ENCODE results near the gene SRGAP2B.
"Not testable (repeated sequence)": the region's sequence is repeated elsewhere in the genome, so short reads cannot be mapped to it uniquely, and the experiment has no call there.

The SRGAP2B gene

DNA sequence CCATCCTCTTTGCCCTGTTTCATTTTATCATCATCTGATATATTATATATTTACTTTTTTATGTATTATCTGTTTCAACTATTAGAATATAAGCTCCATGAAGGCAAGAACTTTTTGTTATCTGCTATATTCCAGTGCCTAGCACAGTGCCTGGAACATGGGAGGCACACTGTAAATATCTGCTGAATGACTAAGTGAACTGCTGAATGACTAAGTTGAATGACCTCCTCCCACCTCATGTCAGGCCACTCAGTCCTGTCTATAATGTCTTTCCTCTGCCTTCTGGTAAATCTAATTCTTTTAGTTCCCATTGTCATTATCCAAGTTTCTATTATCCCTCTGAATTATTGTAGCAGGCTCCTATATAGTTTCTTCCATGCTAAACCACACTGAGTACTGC lies 156.5 kb downstream of the SRGAP2B start:
- DNase-seq: not testable (repeated sequence)

DNA sequence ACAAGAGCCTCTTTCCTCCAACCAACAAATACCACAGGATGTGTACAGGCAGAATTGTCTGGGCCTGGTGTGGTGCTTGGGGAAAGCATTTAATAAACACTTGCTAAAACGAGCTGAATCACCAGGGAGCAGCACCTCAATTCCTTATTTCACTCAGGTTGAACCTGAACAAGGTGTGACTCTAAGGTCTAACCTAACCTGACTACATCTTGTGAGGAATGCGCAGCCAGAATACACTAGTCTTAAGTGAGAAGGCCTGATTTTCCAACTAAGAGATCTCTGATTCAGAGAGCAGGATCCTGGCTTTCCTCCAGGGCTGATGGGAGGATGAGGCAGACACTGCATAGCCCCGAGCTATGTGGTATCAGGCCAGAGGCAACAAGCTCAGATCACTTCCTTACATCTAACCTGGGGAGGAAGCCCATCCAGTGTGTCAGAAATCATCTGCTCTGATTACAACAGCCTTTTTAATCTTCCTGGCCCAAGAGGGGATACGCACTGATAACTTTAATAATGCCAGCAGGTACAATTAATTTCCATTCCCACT lies 158.9 kb downstream of the SRGAP2B start:
- DNase-seq: not testable (repeated sequence)

DNA sequence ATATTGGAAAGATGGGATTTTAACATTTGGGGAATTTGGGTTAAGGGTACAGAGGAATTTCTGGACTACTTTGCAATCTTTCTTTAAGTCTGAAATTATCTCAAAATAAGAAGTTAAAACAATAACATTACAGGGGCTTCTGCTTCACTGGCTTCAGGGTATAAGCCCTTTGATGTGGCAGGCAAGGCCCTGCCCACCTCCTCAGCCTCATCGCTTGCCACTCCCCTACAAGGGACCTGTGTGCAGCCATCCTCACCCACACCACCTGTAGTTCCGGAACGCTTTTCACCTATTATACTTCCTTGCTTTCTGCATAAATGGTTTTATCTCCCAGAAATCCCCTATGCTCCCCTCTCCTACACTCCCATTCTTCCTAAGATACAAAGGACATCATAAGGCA lies 159.8 kb downstream of the SRGAP2B start:
- DNase-seq: not testable (repeated sequence)

DNA sequence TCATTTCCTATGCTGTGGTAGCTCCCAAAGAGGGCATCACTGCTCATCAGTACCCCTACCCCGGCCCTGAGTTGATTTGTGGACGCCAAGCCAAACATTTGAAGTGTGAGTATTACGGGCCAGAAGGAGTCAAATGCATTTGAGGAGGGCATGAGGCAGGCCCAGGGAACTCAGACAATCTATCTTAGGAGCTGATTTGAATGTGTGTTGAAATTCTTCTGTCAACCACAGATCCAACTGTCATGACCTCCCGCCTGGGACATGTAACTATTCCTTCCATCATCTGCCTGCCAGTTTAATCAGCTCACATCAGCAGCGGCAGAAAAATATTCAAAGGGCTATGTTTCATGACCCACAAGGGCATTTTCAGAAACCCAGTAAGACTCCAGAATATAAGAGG lies 162.1 kb downstream of the SRGAP2B start:
- DNase-seq: not testable (repeated sequence)

DNA sequence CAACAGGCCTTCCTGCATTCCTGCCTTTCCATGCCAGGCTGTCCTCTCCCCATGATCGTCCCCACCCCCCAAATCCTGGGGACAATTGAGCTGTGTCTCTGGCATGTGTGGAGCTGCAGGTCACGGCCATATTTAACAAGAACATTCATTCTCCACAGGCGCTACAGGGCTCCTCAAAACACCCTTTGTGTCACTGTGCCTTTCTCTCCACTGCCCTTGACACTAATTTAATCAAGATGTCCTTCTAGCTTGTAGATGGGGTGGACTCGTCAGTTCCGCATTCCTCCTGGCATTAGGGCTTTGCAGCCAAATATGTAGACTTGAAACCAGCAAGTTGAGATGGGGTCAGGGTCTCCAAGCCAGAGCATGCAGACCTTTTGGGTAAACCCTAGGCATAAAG lies 163.0 kb downstream of the SRGAP2B start:
- DNase-seq: not testable (repeated sequence)

DNA sequence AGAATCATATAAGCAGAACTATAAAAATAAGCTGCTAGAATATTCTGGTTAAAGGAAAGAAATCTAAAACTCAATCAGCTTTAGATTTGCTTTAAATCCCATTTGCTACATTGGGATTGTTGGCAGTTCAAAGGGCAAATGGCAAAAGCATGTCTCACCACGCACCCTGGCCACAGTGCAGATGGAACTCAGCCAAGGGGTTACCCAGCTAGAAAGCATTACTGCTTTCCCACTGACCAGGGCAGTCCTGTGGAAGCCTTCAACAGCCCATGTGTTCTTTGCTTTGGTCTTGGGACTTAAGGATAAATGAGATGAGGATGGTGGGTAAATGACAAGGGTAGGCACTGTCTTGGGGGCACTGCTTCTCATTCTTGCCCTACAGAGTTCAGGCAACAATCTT lies 163.6 kb downstream of the SRGAP2B start:
- not testable (repeated sequence) for DNase-seq

DNA sequence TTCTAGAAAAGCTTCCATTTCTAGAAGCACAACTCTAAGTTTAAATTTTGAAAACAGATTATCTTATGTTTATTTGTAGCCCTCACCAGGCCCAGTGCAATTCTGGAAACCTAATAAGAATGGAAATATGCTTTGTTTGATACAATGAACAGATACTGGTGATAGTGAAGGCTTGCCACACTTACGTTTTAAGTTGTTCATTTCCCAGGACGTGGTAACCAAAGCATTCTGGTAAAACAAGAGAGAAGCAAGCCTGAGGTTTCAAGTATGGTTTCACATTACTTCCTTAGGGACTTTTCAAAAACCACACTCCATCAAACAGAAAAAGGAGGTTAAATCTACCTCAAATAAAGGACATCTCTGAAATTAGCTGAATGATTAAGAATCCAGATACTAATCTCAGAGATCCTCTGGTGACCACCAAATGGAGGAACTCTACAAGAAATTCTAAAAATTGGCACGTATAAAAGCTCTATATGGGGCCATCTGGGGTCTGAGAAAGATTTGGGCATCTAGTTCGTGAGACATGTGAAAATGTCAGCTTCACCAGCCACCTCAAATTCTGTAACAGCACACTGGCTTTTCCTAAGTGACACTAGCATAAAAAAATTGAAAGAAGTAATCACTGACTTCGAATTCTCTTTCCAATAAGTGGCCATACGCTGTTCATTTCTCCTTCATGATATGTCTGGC lies 164.9 kb downstream of the SRGAP2B start:
- not testable (repeated sequence) for DNase-seq

DNA sequence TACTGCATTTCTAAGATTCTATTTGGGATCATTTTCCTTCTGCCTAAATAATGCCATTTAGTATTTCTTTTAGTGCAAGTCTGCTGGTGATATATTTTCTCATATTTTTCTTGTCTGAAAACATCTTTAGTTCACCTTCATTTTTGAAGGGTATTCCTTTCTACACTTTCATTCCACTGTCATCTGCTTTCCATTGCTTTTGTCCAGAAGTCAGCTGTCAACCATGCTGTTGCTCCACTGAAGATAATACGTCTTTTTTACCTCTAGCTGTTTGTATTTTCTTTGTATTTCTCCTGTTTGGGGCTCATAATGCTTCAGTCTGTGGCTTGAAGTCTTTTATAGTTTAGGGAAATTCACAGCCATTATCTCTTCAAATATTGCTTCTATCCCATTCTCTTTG lies 167.8 kb downstream of the SRGAP2B start:
- not testable (repeated sequence) for DNase-seq

DNA sequence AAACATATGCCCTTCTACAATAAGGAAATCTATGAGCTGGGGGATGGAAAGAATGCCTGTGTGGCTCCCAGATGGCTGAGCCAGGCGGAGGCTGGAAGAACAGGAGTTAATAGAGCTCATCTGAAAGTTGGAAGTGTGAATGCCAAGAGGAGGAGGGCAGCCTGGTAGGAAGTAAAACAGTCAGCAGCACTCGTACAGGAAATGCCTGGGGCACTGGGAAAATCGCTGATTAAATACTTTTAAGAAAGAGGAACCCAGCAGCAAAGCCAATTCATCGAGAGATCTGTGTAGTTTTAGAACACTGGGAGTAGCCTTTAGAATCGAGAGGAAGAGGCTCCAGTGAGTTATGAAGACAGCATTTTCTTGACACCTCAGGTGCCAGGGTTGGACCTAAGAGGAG lies 171.5 kb downstream of the SRGAP2B start:
- DNase-seq: not testable (repeated sequence)

DNA sequence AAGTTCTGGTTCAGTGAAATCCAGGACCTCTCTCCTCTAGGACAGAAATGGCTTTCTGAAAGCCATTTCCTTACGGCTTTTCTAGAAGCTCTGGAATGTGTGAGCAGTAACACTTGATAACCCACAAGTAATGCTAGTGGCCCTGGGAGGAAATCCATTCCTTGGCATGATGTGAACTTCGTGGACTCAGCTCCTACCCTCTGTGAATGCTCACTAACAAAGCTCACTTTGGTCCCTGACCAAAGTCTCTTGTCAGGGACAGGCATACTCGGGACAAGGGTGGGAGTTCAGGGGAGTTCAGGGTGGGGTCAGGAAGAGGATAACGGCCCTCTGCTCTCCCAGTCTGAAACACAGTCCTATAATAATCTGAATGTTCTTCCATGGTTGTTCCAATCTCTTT lies 172.3 kb downstream of the SRGAP2B start:
- DNase-seq: not testable (repeated sequence)

DNA sequence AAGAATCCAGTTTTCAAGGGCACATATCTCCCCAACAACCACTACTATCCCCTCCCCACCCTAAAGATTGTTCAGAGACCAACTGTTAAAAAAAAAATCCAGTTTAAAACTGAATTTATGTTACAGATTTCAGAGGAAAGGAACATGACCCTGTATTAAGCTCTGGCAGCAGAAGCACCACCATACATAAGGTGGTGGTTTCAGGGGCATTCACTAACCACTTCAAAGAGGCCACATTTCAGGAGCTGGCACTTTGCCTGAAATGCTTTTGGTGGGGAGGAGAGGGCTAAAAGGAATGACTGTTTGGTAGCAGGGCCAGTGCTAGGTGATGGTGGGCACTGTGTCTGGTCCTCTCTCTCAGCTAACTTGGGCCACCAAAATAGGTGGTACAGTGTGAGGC lies 176.0 kb downstream of the SRGAP2B start:
- not testable (repeated sequence) for DNase-seq

DNA sequence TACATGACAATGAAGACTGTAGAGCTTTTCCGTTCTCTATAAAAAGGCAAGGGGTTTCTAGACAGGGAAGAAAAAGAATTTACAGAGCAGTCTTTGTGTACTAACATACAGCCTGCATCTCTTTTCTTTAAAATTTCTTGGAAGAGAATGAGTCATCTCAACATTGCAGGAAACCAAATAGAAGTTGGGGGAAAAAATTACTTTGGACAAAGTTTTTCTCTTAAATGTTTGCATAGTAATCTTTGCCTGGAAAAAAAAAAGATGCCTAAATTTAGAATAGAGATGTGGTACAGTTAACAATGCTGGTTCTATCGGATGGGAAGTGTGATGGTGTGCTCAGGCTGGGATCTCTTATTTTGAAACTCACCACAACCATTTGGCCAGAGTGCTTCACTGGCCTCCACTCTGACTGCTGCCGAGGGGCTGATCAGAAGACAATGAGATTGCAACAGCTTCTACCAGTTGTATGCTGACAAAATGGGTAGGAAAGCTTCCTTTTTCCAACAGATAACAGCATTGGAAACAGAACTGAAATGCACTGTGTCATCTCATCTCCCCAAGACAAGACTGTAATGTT lies 177.0 kb downstream of the SRGAP2B start:
- not testable (repeated sequence) for DNase-seq

DNA sequence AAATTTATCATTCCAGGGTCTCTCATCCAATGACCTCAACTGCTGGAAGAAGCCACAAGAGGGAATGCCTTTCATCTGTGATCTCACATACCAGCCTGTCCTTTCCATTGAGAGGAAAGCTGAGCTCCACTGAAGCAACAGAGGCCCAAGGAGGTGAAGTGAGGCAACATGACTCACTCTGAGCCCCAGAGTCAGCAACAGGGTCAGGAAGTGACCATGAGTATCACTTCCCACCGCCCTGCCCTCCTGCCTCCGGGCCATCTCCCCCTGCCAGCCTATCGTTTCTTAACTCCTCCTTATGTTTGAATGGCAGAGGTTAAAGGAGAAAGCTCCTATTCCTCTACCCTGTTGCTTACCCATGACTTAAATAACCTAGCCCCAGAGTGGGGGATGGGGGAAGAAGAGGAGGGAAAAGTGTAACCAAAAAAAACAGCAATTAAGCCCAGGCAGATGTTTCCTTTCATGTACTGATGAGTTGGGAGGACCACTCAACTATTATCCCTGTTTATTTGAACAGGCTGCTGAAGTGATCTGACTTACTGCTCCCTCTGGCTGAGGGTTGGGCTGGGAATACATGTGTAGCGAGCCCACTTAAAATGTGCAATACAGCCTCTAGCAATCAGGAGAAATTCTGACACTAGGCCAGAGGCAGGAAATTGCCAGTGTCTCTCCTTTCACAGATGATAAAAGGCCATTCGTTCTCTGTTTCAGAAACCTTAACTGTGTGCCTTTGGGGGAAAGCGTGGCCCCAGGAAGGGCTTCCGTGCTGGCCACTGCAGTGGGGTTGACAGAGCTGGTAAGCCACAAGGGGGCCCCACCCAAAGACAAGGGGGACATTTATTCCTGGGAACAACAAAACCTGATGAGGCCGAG lies 177.7 kb downstream of the SRGAP2B start:
- DNase-seq: not testable (repeated sequence)

DNA sequence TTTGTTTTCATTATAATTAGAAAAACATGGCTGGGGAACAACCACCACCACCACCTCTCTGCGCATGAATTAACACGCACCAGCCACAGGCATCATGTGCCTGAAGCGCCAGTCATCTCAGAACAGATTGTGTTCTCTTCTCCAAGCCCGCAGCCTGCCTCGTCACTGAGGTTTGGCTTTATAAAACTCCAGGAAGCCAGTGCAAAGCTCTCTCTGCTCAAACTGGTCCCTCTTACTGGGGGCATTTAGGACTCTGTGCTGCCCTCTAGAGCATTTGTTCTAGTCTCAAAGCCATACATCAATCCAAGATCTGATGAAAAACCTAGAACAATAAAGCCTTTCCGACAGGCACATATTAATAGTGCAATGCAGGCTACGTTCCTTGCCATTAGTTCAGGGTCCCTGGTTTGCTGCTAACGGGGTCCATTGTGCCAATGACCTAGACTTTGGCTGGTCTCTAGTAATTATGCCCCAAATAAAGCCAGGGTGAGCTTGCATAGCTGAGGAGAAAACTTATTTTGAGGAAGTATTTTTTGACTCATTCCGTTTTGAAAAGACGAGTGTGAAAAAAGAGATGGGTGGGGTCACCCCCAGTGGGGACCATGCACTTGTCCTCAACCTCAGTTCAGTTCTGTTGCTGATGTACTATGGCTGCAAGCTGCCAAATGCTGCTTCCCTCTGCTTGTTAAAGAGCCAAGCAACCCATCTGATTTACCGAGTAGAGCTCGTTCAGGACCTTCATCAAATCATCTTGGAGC lies 181.0 kb downstream of the SRGAP2B start:
- DNase-seq: not testable (repeated sequence)

DNA sequence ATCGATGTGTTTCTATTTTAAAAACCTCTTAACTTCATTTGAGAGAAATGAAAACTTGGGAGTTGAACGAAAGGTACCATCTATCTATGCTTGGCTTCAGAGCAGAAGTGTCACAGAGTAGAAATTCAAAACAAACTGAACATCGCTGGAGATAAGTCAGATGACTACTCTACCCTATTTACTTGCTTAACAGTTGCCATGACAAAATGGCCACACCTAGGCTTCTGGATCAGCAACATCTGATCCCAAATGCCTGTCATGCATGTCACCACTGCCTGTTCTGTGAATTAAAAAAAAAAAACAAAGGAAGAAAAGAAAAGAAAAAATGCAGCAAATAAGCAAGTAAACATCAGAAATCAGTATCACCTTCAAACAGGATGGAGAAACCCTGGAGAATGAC lies 181.7 kb downstream of the SRGAP2B start:
- DNase-seq: not testable (repeated sequence)

DNA sequence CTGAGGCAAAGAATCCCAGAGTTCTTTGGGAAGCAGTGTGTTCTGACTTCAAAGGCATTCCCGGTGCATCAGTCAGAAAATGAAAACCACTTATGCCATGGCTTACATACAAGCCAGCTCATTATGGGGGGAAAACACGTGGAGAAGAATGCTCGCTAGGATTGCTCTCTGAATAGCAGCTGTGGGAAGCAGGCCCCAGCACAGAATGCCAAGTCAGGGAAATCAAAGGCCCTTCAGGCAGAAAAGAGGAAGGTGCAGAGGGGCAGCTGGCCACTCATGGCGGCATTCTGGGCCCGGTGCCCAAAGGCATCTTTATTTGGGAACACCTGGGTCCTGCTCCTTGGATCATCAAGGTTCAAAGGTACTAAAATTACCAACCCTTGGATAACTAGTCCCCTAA lies 184.4 kb downstream of the SRGAP2B start:
- not testable (repeated sequence) for DNase-seq

DNA sequence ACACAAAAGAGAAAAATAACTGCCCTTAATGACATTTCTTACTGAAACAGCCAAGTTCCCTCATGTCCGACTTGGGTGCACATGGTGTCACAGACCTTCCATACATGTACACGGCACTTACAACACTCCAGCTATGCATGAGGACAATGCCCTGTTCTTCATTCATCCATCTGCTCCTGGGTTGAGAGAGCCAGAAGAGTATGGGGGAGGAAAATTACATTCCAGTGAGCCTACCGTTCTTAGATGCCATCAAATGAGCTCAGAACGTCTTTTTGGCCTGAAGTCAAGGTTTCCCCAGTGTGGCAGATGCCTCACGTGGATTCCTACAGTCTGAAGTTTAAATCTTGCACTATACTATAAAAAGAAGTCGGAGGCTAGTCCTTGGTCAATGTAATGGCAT lies 194.3 kb downstream of the SRGAP2B start:
- DNase-seq: not testable (repeated sequence)

DNA sequence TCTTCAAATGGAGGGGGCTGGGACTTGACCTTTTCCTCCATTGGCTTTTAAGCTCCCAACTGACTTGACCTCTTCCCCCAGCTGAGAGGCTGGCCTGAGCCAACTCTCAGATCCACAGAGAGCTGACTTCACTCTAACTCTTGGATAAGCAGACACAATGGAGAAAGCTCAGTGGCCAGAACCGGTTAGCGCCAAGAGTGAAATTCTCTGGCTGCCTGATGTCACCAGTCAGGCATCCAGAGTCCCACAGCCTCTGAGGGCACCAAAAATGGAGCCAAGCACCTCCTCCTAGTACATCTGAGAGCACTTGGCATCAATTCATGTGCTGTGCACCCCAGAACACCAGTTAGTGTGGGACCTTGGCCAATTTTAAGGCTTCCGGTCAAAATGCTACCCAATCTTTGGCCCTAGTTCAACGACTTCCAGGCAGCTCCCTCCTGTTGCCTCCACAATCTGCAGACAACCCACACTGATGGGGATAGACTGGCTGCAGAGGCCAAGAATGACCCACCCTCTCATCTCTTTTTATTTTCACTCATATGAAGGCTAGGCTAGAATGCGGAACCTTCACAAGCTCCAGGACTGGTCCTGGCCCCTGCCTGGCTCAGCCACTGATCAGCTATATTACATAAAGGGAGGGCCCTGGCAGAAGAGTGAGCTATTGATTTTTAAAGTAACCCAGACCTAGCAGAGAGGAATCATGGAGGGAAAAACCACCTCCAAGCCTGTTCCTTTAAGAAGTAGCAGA lies 200.5 kb downstream of the SRGAP2B start:
- not testable (repeated sequence) for DNase-seq

DNA sequence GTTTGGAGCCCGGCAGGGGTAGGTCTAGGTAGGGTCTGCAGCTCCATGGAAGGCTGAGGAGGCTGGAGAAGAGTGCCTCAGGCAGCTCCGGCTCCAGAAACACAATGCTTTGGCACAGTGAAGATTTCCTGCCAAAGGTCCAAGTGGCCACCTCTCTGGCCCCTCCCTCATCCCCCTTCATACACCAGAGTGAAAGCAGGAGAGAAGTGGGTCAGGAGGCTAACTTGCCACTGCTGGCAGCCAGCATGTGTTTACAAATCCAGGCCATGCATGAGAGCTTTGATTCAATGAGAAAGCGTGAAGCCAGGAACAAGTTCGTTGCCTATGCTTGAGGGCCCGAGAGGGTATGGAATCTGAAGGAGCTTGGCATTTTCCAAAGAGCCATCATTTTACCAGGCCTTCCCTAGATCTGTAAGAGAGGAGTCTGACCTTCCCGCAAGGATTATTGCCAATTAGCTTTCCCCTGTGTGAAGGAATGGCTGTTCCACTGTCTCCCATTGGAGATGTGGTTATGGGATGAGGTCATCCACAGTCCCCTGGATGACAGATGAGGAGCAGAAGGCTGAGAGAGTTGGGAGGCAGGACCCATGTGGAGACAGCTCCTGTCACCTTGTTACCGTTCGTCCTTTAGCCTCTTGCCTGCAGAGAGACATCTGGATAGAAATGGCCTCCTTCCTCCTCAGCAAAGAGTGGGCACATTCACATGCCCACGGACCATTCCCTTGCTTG lies 201.3 kb downstream of the SRGAP2B start:
- DNase-seq: not testable (repeated sequence)

DNA sequence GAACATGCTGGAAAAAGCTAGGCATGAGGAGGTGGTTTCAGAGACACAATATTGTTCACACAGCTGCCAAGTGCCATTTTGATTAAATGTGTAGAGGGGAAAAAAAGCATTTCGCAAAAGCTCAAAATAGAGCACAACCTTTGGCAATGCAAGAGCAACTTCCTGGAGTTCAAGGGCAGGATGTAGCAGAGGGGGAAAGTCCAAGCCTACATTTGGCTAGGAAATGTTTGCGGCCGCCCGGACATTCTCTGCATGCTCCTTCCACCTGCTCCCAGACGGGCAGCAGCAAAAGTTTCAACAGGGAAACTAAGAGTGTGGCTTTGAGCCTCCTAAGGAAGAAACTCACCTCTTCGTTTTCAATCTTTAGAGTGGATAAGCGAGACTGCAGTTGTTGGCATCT lies 202.1 kb downstream of the SRGAP2B start:
- DNase-seq: not testable (repeated sequence)

Measured in NCI-H1105 treated with DMSO at 0.1 percent for 48 hours (cell line).